Progenitor cell of endocrine pancreas (in vitro differentiated cells): ENCODE measurements around the gene PRKCH. TPM values are rescaled to one million over a fixed set of nuclear protein-coding genes. Genes with fewer than 3 reads are reported as not detected.

Source experiments
- DNase-seq: peaks from one replicate; pipeline ENCODE4 v3.0.0; 2021; ENCODE audit warnings: low spot score; ENCODE audit not compliant: unreplicated experiment
- H3K27ac Mint-ChIP-seq: 2 replicates; pipeline ENCODE4 v1.8.0; 2021; ENCODE audit warnings: mild to moderate bottlenecking, moderate library complexity, mixed read lengths
- H3K27me3 Mint-ChIP-seq: 2 replicates; pipeline ENCODE4 v1.8.0; 2021; ENCODE audit warnings: mixed read lengths
- H3K36me3 Mint-ChIP-seq: 2 replicates; pipeline ENCODE4 v1.8.0; 2022; ENCODE audit warnings: mixed read lengths; ENCODE audit not compliant: insufficient read depth
- H3K4me1 Mint-ChIP-seq: 2 replicates; pipeline ENCODE4 v1.8.0; 2021; ENCODE audit warnings: low read depth, mixed read lengths
- H3K4me3 Mint-ChIP-seq: 2 replicates; pipeline ENCODE4 v1.8.0; 2021; ENCODE audit warnings: low read depth, mild to moderate bottlenecking, moderate library complexity, mixed read lengths
- H3K9me3 Mint-ChIP-seq: 2 replicates; pipeline ENCODE4 v1.8.0; 2021; ENCODE audit warnings: low read depth, mixed read lengths
- total RNA-seq: library from RNA; stranded (reverse); gene quantifications from 2 replicates; pipeline ENCODE4 v1.2.1, GENCODE V29; 2021
- TF ChIP-seq, protein P1 (sequence below): fragments of 200-600 bp; sonication (generic); IDR thresholded peaks from one replicate; pipeline ENCODE4 v1.5.0; 2021; ENCODE audit warnings: antibody characterized with exemption, mild to moderate bottlenecking; ENCODE audit not compliant: unreplicated experiment

Gene PRKCH
- total RNA-seq, 1 donor from 2014 or later = 4.5 TPM

GRCh38 chr14:61285364-61285763 lies 36.0 kb upstream of the PRKCH start:
- no peak for DNase-seq
- H3K27me3 Mint-ChIP-seq = no peaks in the 10 kb centered on the region
- no peaks in the 10 kb centered on the region for H3K9me3 Mint-ChIP-seq
- H3K4me3 Mint-ChIP-seq = no peak overlapping the region
- H3K36me3 Mint-ChIP-seq = no peaks in the 10 kb centered on the region
- H3K4me1 Mint-ChIP-seq = peaks cover 25% of the 10 kb centered on the region
- no peak overlapping the region for H3K27ac Mint-ChIP-seq
- TF ChIP-seq, protein P1, sequence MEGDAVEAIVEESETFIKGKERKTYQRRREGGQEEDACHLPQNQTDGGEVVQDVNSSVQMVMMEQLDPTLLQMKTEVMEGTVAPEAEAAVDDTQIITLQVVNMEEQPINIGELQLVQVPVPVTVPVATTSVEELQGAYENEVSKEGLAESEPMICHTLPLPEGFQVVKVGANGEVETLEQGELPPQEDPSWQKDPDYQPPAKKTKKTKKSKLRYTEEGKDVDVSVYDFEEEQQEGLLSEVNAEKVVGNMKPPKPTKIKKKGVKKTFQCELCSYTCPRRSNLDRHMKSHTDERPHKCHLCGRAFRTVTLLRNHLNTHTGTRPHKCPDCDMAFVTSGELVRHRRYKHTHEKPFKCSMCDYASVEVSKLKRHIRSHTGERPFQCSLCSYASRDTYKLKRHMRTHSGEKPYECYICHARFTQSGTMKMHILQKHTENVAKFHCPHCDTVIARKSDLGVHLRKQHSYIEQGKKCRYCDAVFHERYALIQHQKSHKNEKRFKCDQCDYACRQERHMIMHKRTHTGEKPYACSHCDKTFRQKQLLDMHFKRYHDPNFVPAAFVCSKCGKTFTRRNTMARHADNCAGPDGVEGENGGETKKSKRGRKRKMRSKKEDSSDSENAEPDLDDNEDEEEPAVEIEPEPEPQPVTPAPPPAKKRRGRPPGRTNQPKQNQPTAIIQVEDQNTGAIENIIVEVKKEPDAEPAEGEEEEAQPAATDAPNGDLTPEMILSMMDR = no peak

DNA sequence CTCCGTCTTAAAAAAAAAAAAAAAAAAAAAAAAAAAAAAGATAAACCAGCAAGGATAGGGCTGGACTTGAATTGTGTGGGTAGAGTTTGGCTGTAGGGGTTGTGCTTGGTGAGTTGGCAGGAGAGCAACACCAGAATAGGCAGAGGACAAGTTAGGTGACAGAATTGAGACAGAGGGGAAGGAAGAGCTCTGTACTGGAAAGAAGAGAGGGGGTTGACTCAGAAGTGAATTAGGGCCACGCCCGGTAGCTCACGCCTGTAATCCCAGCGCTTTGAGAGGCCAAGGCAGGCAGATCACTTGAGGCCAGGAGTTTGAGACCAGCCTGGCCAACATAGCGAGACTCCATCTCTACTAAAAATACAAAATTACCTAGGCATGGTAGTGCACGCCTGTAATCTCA lies 34.2 kb upstream of the PRKCH start:
- Mint-ChIP-seq H3K27ac (no peak overlapping the region), H3K27me3 (no peaks in the 10 kb centered on the region), H3K4me3 (no peak overlapping the region), H3K4me1 (peaks cover 23% of the 10 kb centered on the region), H3K36me3 (no peaks in the 10 kb centered on the region), H3K9me3 (no peaks in the 10 kb centered on the region)
- no peak for DNase-seq
- TF ChIP-seq, protein P1 = no peak

DNA sequence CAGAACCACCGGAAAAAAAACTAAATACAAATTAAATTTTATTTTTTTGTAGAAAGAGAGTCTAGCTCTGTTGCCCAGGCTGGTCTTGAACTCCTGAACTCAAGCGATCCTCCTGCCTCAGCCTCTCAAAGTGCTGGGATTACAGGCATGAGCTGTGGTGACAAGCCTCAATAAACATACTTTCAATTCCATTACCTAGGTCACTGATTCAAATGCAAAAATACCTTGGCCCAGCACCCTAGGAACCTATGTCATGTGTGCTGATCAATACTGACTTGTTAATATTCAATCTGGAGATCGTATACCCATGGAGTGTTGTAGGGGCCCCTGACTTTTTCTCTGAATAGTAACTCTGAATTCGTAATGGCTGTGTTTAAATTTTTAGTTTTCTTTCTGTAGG lies 33.2 kb upstream of the PRKCH start:
- no peak for DNase-seq
- Mint-ChIP-seq H3K27me3 (no peaks in the 10 kb centered on the region), H3K4me3 (no peak overlapping the region), H3K27ac (peak overlapping the region; percentile 39), H3K9me3 (no peaks in the 10 kb centered on the region), H3K4me1 (peaks cover 22% of the 10 kb centered on the region), H3K36me3 (no peaks in the 10 kb centered on the region)
- TF ChIP-seq, protein P1 = no peak

- Mint-ChIP-seq H3K27ac (peak overlapping the region; percentile 39), H3K9me3 (no peaks in the 10 kb centered on the region), H3K4me1 (peaks cover 23% of the 10 kb centered on the region)
These were observed 32.7 kb upstream of the PRKCH start for GRCh38 chr14:61288720-61289119.

DNA sequence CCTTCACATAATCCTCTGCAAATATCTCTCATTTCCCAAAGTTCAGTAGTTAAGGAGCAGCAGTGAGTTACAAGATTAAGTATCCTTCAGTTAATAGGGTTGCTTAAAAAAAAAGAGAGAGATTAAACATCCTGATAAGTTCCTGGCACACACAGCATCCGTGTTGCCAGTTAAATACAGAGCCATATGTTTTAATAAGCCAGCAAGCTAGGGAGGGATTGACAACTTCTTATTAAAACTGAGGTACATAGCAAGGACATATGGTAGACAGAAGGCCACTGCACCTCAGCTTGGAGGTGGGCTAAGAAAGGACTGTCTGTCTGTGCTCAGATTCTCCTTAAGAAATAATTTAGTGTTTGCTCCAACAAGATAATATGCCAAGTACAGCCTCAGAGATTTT lies 30.7 kb upstream of the PRKCH start:
- peaks cover 16% of the 10 kb centered on the region for H3K4me1 Mint-ChIP-seq
- no peaks in the 10 kb centered on the region for H3K9me3 Mint-ChIP-seq
- no peaks in the 10 kb centered on the region for H3K27me3 Mint-ChIP-seq
- H3K4me3 Mint-ChIP-seq = no peak overlapping the region
- H3K36me3 Mint-ChIP-seq = no peaks in the 10 kb centered on the region
- TF ChIP-seq, protein P1 = no peak
- no peak for DNase-seq
- peak overlapping the region; percentile 4 for H3K27ac Mint-ChIP-seq

More at GRCh38 chr14:61288720-61289119, 32.7 kb upstream of the PRKCH start:
- TF ChIP-seq, protein P1 = no peak
- Mint-ChIP-seq H3K27me3 (no peaks in the 10 kb centered on the region), H3K4me3 (no peak overlapping the region), H3K36me3 (no peaks in the 10 kb centered on the region)
- DNase-seq = no peak
